Central memory CD8-positive, alpha-beta T cell (primary cell): ENCODE data around the gene KAT7.

ENCODE experiments used
- ATAC-seq: fragments of 150-1000 bp; cut with Tn5 transposase; replicated peaks from 2 replicates; pipeline ENCODE4 v1.10.0; 2022; ENCODE audit warnings: mild to moderate bottlenecking, moderate FRiP score, moderate number of reproducible peaks; ENCODE audit not compliant: poor library complexity, severe bottlenecking; ENCODE audit errors: extremely low read depth
- DNase-seq, 2 donors: peaks; one replicate each; pipeline ENCODE4 v3.0.0; 2021; ENCODE audit warnings: low spot score in 2 of 2
- H3K27ac Mint-ChIP-seq: one replicate; pipeline ENCODE4 v1.8.0; 2022; ENCODE audit warnings: low read depth, mild to moderate bottlenecking, moderate library complexity, mixed read lengths
- H3K27me3 Mint-ChIP-seq: one replicate; pipeline ENCODE4 v1.8.0; 2022; ENCODE audit warnings: mixed read lengths
- H3K36me3 Mint-ChIP-seq: one replicate; pipeline ENCODE4 v1.8.0; 2022; ENCODE audit warnings: mild to moderate bottlenecking, moderate library complexity, mixed read lengths; ENCODE audit not compliant: insufficient read depth
- H3K4me1 Mint-ChIP-seq: one replicate; pipeline ENCODE4 v1.8.0; 2022; ENCODE audit warnings: mixed read lengths
- H3K4me3 Mint-ChIP-seq: one replicate; pipeline ENCODE4 v1.8.0; 2022; ENCODE audit warnings: mild to moderate bottlenecking, moderate library complexity, mixed read lengths
- H3K9me3 Mint-ChIP-seq: one replicate; pipeline ENCODE4 v1.8.0; 2022; ENCODE audit warnings: mixed read lengths

Gene KAT7

GRCh38 chr17:49874911-49875310 lies 86.4 kb downstream of the KAT7 start:
- peaks cover 60% of the 10 kb centered on the region for H3K27me3 Mint-ChIP-seq
- no peaks in the 10 kb centered on the region for H3K9me3 Mint-ChIP-seq
- no peak overlapping the region for H3K27ac Mint-ChIP-seq
- ATAC-seq (no peak), DNase-seq (no peak)
- H3K36me3 Mint-ChIP-seq = peaks cover 2% of the 10 kb centered on the region
- peaks cover 11% of the 10 kb centered on the region for H3K4me1 Mint-ChIP-seq
- no peak overlapping the region for H3K4me3 Mint-ChIP-seq

- peaks cover 17% of the 10 kb centered on the region for H3K4me1 Mint-ChIP-seq
- H3K27me3 Mint-ChIP-seq = peaks cover 62% of the 10 kb centered on the region
- no peak overlapping the region for H3K4me3 Mint-ChIP-seq
- H3K36me3 Mint-ChIP-seq = peaks cover 5% of the 10 kb centered on the region
- ATAC-seq (no peak), DNase-seq (no peak)
- no peak overlapping the region for H3K27ac Mint-ChIP-seq
- no peaks in the 10 kb centered on the region for H3K9me3 Mint-ChIP-seq
Observed at GRCh38 chr17:49875685-49876084, 87.2 kb downstream of the KAT7 start.

- H3K36me3 Mint-ChIP-seq = peaks cover 3% of the 10 kb centered on the region
- no peak overlapping the region for H3K4me3 Mint-ChIP-seq
- no peak for ATAC-seq
Observed at GRCh38 chr17:49878931-49879904, 90.7 kb downstream of the KAT7 start.

GRCh38 chr17:49880291-49881053 lies 92.0 kb downstream of the KAT7 start:
- H3K27me3 Mint-ChIP-seq = peaks cover 82% of the 10 kb centered on the region

More at GRCh38 chr17:49878931-49879904, 90.7 kb downstream of the KAT7 start:
- H3K27me3 Mint-ChIP-seq = peaks cover 82% of the 10 kb centered on the region
- no peak for DNase-seq
- H3K27ac Mint-ChIP-seq = no peak overlapping the region
- no peaks in the 10 kb centered on the region for H3K9me3 Mint-ChIP-seq
- H3K4me1 Mint-ChIP-seq = peaks cover 7% of the 10 kb centered on the region

GRCh38 chr17:49881054-49881402 lies 92.5 kb downstream of the KAT7 start:
- Mint-ChIP-seq H3K36me3 (peaks cover 3% of the 10 kb centered on the region), H3K27ac (no peak overlapping the region), H3K9me3 (no peaks in the 10 kb centered on the region), H3K27me3 (peaks cover 82% of the 10 kb centered on the region), H3K4me1 (peaks cover 7% of the 10 kb centered on the region), H3K4me3 (no peak overlapping the region)
- DNase-seq (no peak), ATAC-seq (no peak)

More at GRCh38 chr17:49880291-49881053, 92.0 kb downstream of the KAT7 start:
- Mint-ChIP-seq H3K4me1 (peaks cover 7% of the 10 kb centered on the region), H3K36me3 (peaks cover 3% of the 10 kb centered on the region), H3K9me3 (no peaks in the 10 kb centered on the region), H3K27ac (no peak overlapping the region), H3K4me3 (peak overlapping the region; percentile 48)
- DNase-seq (peak; percentile 48 to 61), ATAC-seq (peak; percentile 91)

- DNase-seq = no peak
- Mint-ChIP-seq H3K27me3 (peaks cover 88% of the 10 kb centered on the region), H3K4me1 (peaks cover 7% of the 10 kb centered on the region), H3K9me3 (no peaks in the 10 kb centered on the region), H3K36me3 (peaks cover 3% of the 10 kb centered on the region), H3K4me3 (no peak overlapping the region), H3K27ac (no peak overlapping the region)
- no peak for ATAC-seq
Observed at GRCh38 chr17:49882434-49882833, 94.0 kb downstream of the KAT7 start.
